ENCODE measurements around the gene DEGS1.

Gene DEGS1

GRCh38 chr1:224182866-224183590 is at the start of gene DEGS1:
DEGS1 (plus strand) TSS chr1:224183240; CDS start chr1:224183337, 97 bp downstream.
- DNase-seq, result peak; percentile 94

GRCh38 chr1:224133741-224134299 is 49.2 kb upstream of the DEGS1 start:
- DNase-seq, result no peak

- DNase-seq, result no peak
Measured at GRCh38 chr1:224137518-224137917, 45.5 kb upstream of the DEGS1 start.

- DNase-seq, result no peak
Measured at GRCh38 chr1:224138198-224138597, 44.8 kb upstream of the DEGS1 start.

- no peak for DNase-seq
Measured at GRCh38 chr1:224141693-224142092, 41.3 kb upstream of the DEGS1 start.

- DNase-seq, result no peak
Measured at GRCh38 chr1:224149709-224150108, 33.3 kb upstream of the DEGS1 start.

GRCh38 chr1:224151117-224151516 is 31.9 kb upstream of the DEGS1 start:
- DNase-seq, result no peak

GRCh38 chr1:224157316-224157715 is 25.7 kb upstream of the DEGS1 start:
- no peak for DNase-seq

GRCh38 chr1:224159541-224159940 is 23.5 kb upstream of the DEGS1 start:
- no peak for DNase-seq

GRCh38 chr1:224160171-224160682 is 22.8 kb upstream of the DEGS1 start:
- peak; percentile 96 for DNase-seq

GRCh38 chr1:224162768-224163167 is 20.3 kb upstream of the DEGS1 start:
- DNase-seq, result no peak

GRCh38 chr1:224163311-224163710 is 19.7 kb upstream of the DEGS1 start:
- no peak for DNase-seq

GRCh38 chr1:224168859-224169380 is 14.1 kb upstream of the DEGS1 start:
- DNase-seq, result peak; percentile 71

- DNase-seq, result no peak
Measured at GRCh38 chr1:224169718-224170270, 13.2 kb upstream of the DEGS1 start.

GRCh38 chr1:224170343-224170742 is 12.7 kb upstream of the DEGS1 start:
- DNase-seq, result no peak

- DNase-seq, result peak; percentile 34
Measured at GRCh38 chr1:224170748-224171478, 12.1 kb upstream of the DEGS1 start.

GRCh38 chr1:224172229-224172628 is 10.8 kb upstream of the DEGS1 start:
- DNase-seq, result no peak

GRCh38 chr1:224173523-224173922 is 9.5 kb upstream of the DEGS1 start:
- no peak for DNase-seq

- no peak for DNase-seq
Measured at GRCh38 chr1:224175617-224176016, 7.4 kb upstream of the DEGS1 start.

GRCh38 chr1:224177356-224177999 is 5.6 kb upstream of the DEGS1 start:
- no peak for DNase-seq

- DNase-seq, result no peak
Measured at GRCh38 chr1:224178894-224179293, 4.1 kb upstream of the DEGS1 start.

- no peak for DNase-seq
Measured at GRCh38 chr1:224180783-224181452, 2.1 kb upstream of the DEGS1 start.
